NCI-H526 (cell line): ENCODE data around the gene ARHGAP5.
A peak's percentile ranks its signal among the peaks of the same experiment; 100 is the strongest.

ENCODE experiments used
- DNase-seq, 2 experiments: peaks; one replicate each; lab custom pipeline; 2025; lab: John Stamatoyannopoulos, UW

ARHGAP5 gene

GRCh38 chr14:32171469-32171868 lies 94.4 kb downstream of the ARHGAP5 start:
- no peak for DNase-seq

DNA sequence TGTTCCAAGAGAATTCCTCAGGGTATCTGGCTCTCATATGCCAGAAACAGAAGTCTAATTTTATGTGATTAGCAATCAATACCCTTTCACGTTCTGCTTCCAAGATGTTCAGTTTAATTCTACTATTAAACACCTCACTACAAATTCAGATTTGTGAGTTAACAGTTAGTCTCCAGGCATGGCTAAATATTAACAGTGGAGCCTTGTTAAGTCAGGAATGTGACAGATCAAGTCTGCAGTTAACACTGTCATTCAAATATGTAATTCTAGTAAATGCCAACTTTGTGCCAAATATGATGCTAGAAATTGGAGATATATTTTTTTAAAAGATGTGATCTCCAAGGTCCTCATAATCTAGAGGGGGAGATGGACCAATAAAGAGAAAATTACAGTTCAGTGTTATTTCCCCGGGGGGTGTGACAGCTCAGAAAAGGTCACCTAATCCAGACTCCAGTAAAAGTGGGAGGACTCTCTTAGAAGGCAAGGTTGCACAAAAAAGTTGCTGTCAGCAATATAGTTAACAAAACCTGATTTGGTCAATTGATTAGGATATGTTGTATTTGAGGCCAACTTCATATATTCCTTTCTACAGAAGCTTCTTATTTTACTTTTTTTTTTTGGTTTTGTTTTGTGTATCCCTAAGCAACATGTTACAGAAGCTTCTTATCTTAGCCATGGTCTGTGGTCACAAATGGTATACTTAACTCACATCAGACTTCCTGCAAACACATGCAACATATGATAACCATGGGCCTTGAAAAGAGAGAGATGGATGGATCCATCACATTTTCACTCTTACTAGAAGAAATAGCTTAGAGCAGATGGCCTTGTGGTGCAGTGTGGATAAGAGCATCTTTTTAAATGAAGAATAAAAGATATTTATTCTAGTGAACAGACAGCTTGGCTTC lies 106.3 kb downstream of the ARHGAP5 start:
- DNase-seq, result no peak

- no peak for DNase-seq
Observed at GRCh38 chr14:32185097-32185496, 108.0 kb downstream of the ARHGAP5 start.

DNA sequence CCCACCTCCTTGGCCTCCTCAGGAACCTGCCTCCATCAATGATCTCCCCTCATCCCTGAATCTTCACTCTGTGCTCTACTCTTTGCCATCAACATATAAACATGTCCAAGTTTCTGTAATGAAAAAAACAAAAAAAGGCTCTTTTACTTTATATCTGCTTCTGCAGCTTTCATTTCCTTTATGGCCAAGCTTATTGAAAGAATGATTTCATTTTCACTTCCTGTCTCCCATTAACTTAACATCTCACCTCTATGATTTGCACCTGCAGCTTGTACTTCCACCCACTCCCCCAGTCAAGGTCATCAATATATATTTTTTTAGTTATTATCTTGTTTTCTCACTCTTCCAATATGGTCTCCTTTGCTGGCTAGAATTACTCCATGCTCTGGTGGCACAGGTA lies 109.1 kb downstream of the ARHGAP5 start:
- no peak for DNase-seq

- DNase-seq, result no peak
Observed at GRCh38 chr14:32189811-32190210, 112.7 kb downstream of the ARHGAP5 start.

- DNase-seq, result no peak
Observed at GRCh38 chr14:32190673-32191072, 113.6 kb downstream of the ARHGAP5 start.

DNA sequence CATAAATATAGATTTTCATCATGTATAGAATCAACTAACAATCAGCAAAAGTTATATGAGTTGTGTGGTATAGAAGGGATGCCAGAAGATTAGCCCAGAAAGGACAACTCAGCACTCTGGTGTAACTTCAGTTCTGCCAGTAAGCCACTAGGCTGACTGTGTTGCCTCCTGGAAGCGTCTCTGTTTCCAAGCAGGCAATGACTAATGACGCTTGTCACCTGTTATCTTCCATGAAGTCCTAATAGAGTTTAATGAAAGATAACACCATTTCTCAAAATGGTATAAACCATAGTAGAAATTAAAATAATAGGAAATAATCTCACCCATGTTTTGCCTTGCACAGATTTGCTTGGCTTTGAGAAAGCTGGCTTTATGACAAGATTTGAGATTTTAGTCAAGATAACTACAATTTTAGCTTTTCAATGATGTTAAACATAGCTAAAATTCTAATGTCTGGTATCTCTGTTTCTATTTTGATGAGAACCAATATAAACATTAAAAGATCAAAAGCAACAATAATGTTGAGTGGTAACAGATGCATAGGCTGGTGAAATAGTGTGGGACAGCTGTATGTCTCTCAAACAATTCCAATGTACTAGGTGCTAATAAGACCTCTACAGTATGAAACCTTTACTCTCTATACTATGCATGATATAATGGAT lies 115.7 kb downstream of the ARHGAP5 start:
- DNase-seq, result peak in 1 of 2 experiments; percentile 11

GRCh38 chr14:32193532-32193931 lies 116.4 kb downstream of the ARHGAP5 start:
- no peak for DNase-seq

DNA sequence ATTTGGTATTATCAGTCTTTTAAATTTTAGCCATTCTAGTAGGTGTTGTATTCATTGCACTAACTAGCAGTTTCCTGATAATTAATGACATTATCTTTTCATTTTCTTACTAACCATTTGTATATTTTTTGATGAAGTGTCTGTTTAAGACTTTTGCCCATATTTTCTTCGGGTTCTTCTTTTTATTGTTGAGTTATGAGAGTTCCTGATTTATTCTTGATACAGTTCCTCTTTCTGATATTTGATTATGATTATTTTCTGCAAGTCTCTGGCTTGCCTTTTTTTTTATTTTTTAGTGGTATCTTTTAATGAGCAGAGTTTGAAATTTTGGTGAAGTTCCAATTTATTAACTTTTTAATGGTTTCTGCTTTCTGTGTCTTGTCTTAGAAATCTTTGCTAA lies 118.5 kb downstream of the ARHGAP5 start:
- no peak for DNase-seq

DNA sequence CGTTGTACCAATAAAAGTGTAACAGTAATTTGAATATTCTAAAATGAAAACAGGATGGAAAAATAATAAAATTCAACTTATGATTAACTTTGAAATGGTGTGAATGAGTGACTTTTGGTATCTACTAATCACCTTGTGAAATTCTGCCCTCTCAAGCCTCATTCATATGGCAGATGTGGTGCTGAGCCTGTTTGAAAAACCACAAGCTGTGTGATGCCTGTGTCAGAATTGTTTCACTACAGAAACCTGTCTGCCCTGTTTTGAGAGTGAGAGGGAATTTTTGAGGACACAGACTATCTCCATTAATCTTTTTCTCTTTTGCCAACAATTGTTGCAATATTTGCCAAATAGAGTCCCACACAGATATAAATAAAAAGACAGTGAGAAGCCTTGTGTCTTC lies 120.8 kb downstream of the ARHGAP5 start:
- no peak for DNase-seq

GRCh38 chr14:32200368-32201192 lies 123.5 kb downstream of the ARHGAP5 start:
- no peak for DNase-seq

DNA sequence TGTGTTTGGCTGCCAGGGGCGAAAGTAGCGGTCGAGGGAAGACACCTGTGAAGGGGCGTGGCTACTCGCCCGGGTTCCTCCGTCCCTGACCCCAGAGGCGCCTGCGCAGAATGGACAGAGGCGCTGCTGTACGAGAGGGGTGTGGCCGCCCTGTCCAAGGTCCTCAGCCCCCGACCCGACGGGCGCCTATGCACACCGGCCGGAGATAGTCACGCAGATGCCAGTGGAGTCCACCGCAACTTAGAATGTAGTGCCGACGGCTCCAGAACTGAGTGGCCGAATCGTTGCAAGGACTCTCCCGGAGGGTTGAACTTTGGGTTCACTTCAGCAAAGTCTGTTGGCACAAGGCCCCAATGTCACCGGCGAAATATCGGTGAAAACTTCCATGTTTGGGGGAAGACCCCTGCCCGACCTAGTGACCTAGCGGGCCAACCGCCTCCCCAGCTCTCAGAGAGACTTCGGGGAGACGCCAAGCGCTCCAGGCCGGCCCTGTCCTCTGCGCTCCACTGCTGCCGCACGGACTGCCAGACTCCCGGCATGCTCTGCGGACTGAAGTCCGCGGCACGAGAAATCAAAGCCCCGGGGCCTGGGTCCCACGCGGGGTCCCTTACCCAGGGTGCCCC lies 124.2 kb downstream of the ARHGAP5 start:
- DNase-seq, result peak; percentile 77 to 94

DNA sequence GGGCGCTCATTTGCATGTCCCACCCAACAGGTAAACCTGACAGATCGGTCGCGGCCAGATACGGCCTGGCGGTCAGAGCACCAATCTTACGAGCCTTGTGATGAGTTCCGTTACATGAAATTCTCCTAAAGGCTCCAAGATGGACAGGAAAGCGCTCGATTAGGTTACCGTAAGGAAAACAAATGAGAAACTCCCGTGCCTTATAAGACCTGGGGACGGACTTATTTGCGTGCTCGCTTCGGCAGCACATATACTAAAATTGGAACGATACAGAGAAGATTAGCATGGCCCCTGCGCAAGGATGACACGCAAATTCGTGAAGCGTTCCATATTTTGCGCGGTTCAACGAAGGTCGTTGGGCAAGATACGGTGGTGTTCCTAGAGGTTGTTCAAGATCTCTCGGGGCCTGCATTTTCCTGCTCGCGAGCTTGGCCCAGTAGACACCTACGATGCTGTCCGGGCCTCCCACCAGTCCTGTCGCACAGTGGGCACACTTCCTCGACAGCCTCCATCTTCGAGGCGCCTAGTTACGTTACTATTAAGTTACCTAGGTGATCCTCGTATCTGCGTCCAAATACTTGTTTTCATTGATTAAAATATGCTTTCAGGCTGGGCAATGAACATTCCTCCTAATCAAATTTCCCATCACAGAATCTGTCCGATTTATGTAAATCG lies 124.8 kb downstream of the ARHGAP5 start, which contains the start of gene RNU6-7:
Gene RNU6-7, plus strand, starts transcription at position 230 of the 675 bp plus-strand sequence.
- peak in 1 of 2 experiments; percentile 45 for DNase-seq

DNA sequence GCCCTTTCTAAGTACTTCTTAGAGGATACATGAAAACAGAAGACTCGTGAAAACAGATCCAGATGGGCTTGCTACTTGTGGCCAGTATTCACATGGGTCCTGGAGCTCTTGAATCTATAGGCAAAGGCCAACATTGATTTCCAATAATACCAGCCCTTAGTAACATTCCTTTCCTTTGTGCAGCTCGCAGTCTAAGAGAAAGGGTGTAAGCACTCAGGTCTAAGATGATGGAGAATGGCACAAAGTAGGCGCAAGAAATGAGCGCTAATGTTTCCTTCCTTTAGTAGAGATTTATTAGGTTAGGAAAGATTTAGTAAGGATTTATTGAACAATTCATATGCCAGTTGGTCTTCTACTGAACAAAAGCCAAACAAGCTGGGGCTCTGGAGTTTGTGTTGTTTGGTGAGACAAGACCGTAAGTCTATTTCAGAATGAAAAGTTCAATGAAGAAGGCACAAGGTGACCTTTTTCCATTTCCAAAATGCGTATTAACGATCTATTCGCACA lies 125.4 kb downstream of the ARHGAP5 start:
- DNase-seq, result peak; percentile 35 to 52

DNA sequence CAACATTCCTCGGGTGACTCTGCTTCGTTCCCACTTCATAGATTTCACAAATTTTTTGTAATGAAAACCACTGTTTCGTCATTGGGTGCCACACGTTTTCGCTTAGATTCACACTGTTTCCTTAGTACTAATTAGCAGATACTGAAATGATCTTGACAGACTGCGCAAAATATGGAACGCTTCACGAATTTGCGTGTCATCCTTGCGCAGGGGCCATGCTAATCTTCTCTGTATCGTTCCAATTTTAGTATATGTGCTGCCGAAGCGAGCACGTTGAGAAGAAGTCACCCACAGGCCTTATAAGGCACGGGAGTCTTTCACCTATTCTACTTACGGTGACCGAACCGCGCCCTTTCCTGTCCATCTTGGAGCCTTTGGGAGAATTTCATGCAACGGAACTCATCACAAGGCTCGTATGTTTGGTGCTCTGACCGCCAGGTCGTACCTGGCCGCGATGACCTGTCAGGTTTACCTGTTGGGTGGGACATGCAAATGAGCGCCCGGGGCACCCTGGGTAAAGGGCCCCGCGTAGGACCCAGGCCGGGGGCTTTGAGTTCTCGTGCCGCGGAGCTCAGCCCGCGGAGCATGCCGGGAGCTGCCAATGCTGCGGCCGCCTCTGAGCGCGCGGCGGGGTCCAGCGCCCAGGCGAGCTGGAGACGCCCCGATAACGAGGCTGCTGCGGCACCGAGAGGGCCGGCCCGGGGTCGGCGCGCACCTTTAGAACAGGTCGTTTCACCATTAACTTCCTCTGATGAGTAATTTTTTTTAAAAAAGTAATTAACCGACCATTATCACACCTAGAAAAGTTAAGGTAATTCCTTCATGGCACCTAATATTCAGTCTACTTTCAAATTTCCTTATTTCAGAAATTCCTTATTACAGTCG lies 126.1 kb downstream of the ARHGAP5 start, which contains the start of gene RNU6-8:
Gene RNU6-8, minus strand, starts transcription at position 272 of the 885 bp plus-strand sequence.
- peak; percentile 85 to 95 for DNase-seq

GRCh38 chr14:32203928-32204357 lies 126.8 kb downstream of the ARHGAP5 start:
- DNase-seq, result peak; percentile 49

DNA sequence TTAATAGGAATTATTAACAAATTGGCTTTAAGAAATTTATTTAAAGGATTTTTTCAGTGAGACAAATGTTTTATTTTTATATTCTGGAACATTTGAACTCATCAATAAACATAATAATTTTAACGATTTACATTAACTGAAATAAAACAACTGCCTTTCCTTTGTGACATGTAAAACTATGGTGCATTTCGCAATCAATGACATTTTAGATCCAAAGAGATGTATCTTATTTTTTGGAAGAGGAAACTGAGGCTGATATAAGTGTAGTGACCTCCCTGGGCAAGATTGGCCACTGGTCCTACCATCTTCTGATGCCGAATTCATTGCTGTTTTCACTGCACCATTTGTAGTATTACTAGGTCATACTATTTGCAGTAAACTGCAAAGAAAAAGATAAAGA lies 128.4 kb downstream of the ARHGAP5 start:
- DNase-seq, result no peak

- DNase-seq, result no peak
Observed at GRCh38 chr14:32205984-32206383, 128.9 kb downstream of the ARHGAP5 start.

DNA sequence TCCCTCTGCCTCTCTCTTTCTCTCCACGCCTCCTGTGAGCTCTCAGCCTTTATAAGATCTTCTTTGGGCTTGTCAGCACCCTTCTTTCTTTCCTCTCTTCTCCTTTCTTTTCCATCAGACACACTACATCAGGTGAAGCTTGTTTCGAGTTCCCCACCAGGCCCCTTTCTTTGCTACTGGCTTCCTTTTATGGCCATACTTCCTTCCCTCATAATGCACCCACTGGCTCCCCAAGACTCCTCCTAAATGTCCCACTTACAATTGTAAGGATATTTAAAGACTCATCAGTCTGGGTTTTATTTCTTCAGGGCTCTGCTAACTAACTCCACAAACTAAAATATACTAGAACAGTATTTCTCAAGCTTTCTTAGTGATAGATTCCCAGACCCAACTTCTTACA lies 129.4 kb downstream of the ARHGAP5 start:
- no peak for DNase-seq

DNA sequence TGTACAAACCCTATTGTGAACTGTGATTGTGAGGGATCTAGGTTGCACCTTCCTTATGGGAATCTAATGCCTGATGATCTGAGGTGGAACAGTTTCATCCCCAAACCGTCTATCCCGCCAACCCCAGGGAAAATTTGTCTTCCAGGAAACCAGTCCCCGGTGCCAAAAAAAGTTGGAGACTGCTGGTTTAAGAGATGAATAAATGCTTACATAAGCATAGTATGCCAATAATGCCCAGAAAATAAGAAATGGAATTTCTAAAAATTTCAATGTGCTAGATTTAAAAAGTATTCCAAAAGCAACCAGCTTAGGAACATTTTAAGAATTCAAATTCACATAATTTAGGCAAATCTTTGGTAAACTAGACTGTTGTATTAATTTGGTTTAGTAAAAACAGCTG lies 131.4 kb downstream of the ARHGAP5 start:
- no peak for DNase-seq
